Measurements from ENCODE around the gene RXRB. TPM values are rescaled to one million over a fixed set of nuclear protein-coding genes. Genes with fewer than 3 reads are reported as not detected.
A peak's percentile ranks its signal among the peaks of the same experiment; 100 is the strongest.

Gene RXRB
- total and polyA plus RNA-seq, 2 of the 13 experiments (the other 11 are each of a cell fraction or from before 2014, with no cell fraction given) = 26.7 to 55.7 TPM

- no peak for TF ChIP-seq ZBTB40 (IDR thresholded peaks at IDR 0.05)
- no peak for TF ChIP-seq ZBTB40 (CRISPR knock-in tag; IDR thresholded peaks at IDR 0.05)
- TF ChIP-seq, protein P1, sequence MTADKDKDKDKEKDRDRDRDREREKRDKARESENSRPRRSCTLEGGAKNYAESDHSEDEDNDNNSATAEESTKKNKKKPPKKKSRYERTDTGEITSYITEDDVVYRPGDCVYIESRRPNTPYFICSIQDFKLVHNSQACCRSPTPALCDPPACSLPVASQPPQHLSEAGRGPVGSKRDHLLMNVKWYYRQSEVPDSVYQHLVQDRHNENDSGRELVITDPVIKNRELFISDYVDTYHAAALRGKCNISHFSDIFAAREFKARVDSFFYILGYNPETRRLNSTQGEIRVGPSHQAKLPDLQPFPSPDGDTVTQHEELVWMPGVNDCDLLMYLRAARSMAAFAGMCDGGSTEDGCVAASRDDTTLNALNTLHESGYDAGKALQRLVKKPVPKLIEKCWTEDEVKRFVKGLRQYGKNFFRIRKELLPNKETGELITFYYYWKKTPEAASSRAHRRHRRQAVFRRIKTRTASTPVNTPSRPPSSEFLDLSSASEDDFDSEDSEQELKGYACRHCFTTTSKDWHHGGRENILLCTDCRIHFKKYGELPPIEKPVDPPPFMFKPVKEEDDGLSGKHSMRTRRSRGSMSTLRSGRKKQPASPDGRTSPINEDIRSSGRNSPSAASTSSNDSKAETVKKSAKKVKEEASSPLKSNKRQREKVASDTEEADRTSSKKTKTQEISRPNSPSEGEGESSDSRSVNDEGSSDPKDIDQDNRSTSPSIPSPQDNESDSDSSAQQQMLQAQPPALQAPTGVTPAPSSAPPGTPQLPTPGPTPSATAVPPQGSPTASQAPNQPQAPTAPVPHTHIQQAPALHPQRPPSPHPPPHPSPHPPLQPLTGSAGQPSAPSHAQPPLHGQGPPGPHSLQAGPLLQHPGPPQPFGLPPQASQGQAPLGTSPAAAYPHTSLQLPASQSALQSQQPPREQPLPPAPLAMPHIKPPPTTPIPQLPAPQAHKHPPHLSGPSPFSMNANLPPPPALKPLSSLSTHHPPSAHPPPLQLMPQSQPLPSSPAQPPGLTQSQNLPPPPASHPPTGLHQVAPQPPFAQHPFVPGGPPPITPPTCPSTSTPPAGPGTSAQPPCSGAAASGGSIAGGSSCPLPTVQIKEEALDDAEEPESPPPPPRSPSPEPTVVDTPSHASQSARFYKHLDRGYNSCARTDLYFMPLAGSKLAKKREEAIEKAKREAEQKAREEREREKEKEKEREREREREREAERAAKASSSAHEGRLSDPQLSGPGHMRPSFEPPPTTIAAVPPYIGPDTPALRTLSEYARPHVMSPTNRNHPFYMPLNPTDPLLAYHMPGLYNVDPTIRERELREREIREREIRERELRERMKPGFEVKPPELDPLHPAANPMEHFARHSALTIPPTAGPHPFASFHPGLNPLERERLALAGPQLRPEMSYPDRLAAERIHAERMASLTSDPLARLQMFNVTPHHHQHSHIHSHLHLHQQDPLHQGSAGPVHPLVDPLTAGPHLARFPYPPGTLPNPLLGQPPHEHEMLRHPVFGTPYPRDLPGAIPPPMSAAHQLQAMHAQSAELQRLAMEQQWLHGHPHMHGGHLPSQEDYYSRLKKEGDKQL (CRISPR knock-in tag; IDR thresholded peaks at IDR 0.05; ENCODE audit: low read depth) = no peak
- no peak for TF ChIP-seq IKZF4 (CRISPR knock-in tag; IDR thresholded peaks at IDR 0.05; ENCODE audit: borderline replicate concordance, low read depth, not compliant biosample characterization)
- TF ChIP-seq, protein P2, sequence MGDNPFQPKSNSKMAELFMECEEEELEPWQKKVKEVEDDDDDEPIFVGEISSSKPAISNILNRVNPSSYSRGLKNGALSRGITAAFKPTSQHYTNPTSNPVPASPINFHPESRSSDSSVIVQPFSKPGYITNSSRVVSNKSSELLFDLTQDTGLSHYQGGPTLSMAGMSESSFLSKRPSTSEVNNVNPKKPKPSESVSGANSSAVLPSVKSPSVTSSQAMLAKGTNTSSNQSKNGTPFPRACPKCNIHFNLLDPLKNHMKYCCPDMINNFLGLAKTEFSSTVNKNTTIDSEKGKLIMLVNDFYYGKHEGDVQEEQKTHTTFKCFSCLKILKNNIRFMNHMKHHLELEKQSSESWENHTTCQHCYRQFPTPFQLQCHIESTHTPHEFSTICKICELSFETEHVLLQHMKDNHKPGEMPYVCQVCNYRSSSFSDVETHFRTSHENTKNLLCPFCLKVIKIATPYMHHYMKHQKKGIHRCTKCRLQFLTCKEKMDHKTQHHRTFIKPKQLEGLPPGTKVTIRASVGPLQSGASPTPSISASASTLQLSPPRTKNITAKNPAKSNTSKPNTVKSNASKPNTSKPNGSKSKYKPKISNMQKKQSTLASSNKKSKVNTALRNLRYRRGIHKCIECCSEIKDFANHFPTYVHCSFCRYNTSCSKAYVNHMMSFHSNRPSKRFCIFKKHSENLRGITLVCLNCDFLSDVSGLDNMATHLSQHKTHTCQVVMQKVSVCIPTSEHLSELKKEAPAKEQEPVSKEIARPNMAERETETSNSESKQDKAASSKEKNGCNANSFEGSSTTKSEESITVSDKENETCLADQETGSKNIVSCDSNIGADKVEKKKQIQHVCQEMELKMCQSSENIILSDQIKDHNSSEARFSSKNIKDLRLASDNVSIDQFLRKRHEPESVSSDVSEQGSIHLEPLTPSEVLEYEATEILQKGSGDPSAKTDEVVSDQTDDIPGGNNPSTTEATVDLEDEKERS (CRISPR knock-in tag; IDR thresholded peaks at IDR 0.05) = no peak
- no peak for TF ChIP-seq KLF11 (CRISPR knock-in tag; IDR thresholded peaks at IDR 0.05)
- TF ChIP-seq ZNF546 (CRISPR knock-in tag; conservative IDR thresholded peaks at IDR 0.05) = no peak
- TF ChIP-seq NFE2L1 (CRISPR knock-in tag; IDR thresholded peaks at IDR 0.05; ENCODE audit: borderline replicate concordance) = no peak
- TF ChIP-seq ATAD3A (CRISPR knock-in tag; IDR thresholded peaks at IDR 0.05) = no peak
- TF ChIP-seq ZFY (CRISPR knock-in tag; IDR thresholded peaks at IDR 0.05) = 0 out of 2 replicates have a peak, but pooled peaks have one; percentile 15
- peak; percentile 11; the same call in 1 of the 2 replicates for TF ChIP-seq NCOA2 (CRISPR knock-in tag; IDR thresholded peaks at IDR 0.05)
Observed at GRCh38 chr6:33213166-33213988, 12.9 kb upstream of the RXRB start (continued).
